GM12875 (cell line): ENCODE results near the gene TAF15.

Source experiments
- H3K4me3 ChIP-seq: one replicate; pipeline ENCODE4 v1.5.1; 2011; ENCODE audit warnings: low read depth, low read length, control low read depth
- TF ChIP-seq, protein P1 (sequence below): IDR thresholded peaks from 2 replicates; pipeline ENCODE4 v1.5.1; 2011; ENCODE audit warnings: low read depth, mild to moderate bottlenecking, control low read depth, inconsistent platforms, low read length, moderate library complexity, borderline replicate concordance; ENCODE audit not compliant: insufficient read depth

TAF15 gene

GRCh38 chr17:35856603-35857002, 47.3 kb downstream of the TAF15 start:
- H3K4me3 ChIP-seq, result no peak overlapping the region
- TF ChIP-seq, protein P1, sequence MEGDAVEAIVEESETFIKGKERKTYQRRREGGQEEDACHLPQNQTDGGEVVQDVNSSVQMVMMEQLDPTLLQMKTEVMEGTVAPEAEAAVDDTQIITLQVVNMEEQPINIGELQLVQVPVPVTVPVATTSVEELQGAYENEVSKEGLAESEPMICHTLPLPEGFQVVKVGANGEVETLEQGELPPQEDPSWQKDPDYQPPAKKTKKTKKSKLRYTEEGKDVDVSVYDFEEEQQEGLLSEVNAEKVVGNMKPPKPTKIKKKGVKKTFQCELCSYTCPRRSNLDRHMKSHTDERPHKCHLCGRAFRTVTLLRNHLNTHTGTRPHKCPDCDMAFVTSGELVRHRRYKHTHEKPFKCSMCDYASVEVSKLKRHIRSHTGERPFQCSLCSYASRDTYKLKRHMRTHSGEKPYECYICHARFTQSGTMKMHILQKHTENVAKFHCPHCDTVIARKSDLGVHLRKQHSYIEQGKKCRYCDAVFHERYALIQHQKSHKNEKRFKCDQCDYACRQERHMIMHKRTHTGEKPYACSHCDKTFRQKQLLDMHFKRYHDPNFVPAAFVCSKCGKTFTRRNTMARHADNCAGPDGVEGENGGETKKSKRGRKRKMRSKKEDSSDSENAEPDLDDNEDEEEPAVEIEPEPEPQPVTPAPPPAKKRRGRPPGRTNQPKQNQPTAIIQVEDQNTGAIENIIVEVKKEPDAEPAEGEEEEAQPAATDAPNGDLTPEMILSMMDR, result no peak

- TF ChIP-seq, protein P1, result no peak
- no peak overlapping the region for H3K4me3 ChIP-seq
These were observed 55.6 kb downstream of the TAF15 start for GRCh38 chr17:35864853-35865252.

- no peak overlapping the region for H3K4me3 ChIP-seq
- TF ChIP-seq, protein P1, result no peak
These were observed 56.4 kb downstream of the TAF15 start for GRCh38 chr17:35865412-35866340.

GRCh38 chr17:35866341-35866950, 57.2 kb downstream of the TAF15 start:
- H3K4me3 ChIP-seq, result no peak overlapping the region
- TF ChIP-seq, protein P1, result no peak

DNA sequence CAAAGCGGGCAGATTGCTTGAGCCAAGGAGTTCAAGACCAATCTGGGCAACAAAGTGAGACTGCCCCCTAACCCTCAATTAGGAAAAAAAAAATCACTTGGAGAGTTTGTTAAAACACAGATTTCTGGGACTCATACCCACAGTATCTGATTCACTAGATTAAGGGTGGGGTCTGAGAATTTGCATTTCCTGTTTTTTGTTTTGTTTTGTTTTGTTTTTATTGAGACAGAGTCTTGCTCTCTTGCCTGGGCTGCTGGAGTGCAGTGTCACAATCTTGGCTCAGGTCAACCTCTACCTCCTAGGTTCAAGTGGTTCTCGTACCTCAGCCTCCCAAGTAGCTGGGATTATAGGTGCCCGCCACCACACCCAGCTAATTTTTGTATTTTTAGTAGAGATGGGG, 58.3 kb downstream of the TAF15 start:
- TF ChIP-seq, protein P1, result no peak
- H3K4me3 ChIP-seq, result no peak overlapping the region

GRCh38 chr17:35868737-35869136, 59.5 kb downstream of the TAF15 start, which contains the start of gene HEATR9:
Gene HEATR9, minus strand, starts transcription at chr17:35868891. Its CDS starts 149 bp downstream, at chr17:35868742.
- H3K4me3 ChIP-seq, result no peak within 1 kb of the TSS
- TF ChIP-seq, protein P1, result no peak
